Measurements from ENCODE around the gene CCDC57.

CCDC57 gene

DNA sequence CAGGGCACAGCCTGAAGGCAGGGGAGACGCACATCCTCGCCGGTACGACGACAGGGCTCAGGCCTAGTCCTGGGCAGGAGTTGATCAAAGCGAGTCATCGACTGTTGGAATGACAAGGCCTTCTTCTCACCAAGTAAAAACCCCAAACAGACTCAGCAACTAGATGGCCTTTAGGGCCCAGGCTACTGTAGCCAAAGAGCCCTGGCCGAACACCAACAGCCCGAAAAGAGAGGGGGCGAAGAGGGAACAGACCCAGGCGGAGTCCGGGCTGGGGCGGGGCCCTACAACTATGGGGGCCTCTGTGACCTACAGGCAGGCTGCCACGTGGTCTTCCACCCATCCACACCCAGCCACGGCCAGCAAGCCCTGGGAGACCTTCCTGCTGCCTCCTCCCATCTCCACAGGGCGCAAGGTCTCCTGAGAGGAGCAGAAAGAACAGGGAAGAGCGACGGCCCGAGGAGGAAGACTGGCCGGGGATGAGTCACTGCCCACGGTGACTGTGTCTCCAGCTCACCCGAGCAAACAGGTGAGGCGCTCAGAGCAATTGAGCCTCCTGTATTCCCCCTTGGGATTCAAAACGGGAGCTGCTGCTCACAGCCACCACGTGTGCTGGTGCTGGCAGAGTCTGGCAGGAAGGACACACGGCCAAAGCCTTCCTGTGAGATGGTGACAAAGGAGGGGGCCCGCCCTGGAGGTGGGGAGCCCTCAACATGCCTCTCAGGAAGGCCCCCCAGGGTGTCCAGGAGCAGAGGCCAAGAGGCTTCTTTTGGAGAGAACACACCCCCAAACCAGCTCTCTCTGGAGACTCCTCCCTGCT, 33.9 kb upstream of the CCDC57 start:
- DNase-seq (ENCODE audit: low read depth in 1 of 2, low spot score in 1 of 2): no peak

DNA sequence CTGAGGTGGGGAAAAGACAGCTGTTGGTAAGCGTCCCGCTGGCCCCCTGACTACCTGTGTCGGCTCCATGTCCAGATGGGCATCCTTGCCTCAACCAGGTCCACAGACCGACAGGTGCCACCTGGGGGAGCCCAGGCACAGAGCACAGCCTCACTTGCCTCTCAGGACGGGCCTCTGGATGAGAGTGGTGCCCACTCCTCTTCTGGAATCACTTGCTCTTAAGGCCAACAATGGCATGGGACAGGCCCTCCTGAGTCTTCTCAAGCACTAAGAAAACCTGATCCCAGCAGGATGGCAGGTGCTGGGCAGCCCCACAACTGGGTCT, 33.4 kb upstream of the CCDC57 start:
- DNase-seq (ENCODE audit: low read depth in 1 of 2, low spot score in 1 of 2): no peak

DNA sequence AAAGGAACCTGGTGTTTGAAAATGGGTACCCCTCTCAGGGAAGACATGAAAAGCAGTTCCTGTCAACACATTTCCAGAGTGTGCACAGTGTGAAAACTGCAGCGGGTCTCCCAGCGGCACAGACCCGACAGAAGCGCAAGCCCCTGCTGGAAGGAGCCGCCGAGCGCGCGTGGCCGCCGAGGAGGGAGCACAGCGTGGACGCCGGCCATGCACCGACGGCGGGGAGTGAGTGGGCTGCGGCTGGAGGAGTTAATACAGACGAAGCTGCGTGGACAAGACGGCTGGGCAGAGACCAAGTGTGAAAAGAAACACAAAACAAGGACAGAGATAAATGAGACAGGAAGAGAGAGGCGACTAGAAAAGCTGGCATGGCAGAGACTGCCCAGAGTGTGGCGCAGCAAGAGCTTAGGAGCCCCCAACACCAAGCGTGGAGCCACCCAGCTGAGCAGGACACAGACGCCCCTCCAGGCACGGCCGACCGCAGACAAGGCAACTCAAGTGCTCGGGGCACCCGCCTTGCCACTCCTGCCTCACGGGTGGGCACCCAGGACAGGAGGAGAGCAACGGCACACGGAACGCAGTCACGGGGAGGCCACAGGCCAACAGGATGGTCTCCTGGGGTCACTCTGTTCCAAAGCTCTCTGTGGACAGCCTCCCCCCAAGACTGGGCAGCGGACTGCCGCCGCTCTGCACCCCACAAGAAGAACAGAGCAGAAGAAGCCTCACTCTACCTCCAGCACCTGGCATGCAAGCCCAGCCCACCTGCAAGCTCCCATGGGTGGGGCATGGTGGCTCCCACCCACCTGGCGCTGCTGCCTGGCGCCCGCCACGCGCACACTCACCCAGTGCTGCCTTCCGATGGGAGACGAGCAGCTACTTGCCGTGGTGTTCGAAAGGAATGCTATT, 32.7 kb upstream of the CCDC57 start:
- DNase-seq (ENCODE audit: low read depth in 1 of 2, low spot score in 1 of 2): no peak

DNA sequence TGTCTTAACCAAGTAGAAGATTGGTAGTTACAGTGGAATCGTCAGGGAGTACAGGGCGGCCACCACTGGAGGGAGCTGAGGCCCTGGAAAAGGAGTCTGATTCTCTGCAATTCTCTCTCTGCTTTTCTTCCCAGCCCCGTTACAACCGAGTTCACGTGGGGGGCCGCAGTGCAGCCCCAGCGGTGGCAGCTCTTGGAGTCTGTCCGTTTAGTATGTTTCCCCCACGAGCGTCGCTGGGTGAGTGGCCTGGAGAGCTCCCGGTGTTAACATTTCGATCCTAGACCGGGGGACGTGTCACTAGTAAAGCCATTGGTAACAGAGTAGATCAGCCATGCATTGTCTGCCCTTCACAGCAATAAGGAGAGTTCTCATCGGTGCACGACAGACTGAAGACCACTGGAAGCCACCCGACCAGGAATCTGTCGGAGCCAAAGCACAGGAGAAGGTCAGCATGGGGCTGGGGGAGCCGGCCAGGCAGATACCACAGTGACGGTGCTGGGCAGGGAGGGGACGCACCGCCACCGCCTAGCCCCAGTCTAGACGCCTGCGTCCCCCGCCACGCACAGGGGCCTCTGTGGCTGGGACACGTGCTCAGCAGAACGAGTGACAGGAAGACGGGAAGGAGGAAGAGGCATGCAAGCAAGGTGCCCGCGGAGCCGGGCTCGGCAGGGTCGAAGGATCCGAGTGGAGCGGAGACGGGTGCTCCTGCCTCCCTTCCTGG, 31.9 kb upstream of the CCDC57 start:
- no peak for DNase-seq (ENCODE audit: low read depth in 1 of 2, low spot score in 1 of 2)

DNA sequence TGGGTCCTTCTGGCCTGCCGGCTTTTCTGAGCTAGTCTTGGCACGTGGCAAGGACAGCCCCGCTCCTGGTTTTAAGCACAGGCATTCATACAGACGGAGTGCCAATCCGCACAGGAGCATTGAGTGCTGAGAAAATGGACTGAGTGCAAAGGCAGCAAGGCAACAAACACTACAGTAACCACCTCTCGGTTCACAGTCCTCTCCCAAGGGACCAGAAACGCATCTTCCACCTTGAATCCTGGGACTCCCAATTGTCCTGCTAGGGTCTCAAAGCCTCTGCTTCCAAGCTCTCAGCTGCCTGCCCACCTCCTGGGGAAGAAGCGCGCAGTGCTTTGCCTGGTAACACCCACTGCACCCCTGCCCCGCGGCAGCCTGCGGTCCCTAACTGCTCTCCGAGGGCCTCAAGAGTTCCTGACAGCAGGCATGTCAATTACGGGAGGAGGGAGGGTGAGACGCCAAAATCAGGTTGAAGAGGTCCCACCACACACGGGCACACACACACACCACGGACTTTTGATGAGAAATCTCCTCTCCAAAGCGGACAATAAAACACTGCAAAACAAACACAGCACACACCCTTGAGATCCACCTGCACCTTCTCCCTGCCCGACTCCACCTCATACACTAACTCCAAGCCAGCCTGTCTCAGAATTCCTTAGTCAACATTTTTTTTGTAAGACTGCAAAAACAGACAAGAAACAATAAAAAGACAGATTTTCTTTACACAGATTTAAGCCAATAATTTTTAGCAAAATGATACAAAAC, 31.2 kb upstream of the CCDC57 start:
- no peak for DNase-seq (ENCODE audit: low read depth in 1 of 2, low spot score in 1 of 2)

DNA sequence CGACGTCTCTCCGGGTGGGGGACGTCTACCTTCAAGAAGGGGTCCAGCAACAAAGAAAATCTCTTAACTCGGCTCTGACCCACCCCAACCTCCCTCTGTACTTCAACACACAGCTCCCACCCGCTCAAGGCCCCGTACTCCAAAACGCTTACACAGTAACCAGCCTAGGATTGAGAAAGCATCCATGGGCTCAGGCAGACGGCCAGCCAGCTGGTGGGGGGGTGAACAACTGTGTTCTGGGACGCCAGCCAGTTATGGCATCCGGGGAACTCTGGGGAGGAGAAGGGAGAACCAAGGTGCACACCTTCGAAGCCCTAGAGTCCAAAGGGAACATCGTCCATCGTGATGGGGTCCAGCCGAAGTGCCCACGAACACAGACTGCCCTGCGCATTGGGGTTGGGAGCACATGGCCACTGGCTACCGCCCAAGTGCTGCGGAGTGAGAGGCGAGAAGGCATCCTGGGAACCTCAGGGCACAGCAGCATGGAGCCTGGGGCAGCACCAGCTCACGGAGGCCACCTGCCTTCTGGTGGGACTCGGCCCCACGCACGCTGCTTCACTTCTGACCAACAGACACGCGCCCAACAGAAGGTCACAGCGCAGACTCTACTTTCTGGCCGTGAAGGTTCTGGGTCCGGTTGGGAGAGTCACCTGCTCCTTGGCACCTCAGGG, 30.5 kb upstream of the CCDC57 start:
- DNase-seq (ENCODE audit: low read depth in 1 of 2, low spot score in 1 of 2): no peak

DNA sequence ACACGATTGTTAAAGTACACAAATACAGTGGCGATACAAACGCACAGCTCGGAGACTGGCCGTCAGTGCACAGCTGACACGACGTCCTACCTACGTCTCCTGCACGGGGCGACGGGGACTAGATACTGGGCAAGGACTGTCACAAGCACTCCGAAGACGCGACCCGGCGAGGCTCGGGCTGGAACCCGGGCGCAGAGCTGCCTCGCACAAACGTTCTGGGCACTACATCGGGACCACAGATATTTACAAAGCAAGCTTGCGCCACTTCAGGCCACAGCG, 30.0 kb upstream of the CCDC57 start:
- no peak for DNase-seq (ENCODE audit: low read depth in 1 of 2, low spot score in 1 of 2)

DNA sequence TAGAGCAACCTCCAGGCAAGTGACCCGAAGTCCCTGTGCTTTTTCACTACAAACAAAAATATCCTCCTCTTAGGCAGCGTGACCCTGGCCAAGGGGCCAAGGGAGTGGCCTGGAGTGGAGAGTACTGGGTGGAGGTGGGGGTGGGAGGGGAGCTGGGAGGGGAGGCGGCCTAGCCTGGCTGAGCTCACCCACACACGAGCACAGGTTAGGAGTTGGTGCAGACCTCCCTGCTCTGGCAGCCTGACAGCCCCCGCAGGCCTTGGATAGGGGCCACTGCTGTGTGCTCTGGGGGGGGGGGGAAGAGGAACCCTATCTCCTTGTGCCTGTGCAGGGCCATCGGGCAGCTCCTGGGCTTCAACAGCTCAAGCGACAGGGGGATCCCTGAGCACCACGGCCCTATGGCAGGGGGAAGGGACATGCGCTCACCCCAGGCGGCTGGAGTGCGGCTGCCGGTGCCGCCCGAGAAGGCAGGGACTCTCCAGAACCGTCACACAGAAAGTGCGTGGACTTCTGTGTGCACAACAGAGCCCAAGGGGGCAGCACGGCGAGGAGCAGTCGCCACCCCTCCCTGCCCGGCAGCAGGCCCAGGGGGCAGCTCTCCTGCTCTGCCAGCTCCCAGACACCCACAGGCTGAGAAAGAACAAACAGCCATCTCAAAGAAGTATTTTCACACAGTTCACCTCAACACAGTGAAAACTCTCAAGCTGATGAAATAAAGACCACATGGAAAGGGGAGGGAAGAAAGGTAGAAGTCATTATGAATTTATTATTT, 29.5 kb upstream of the CCDC57 start:
- no peak for DNase-seq (ENCODE audit: low read depth in 1 of 2, low spot score in 1 of 2)

DNA sequence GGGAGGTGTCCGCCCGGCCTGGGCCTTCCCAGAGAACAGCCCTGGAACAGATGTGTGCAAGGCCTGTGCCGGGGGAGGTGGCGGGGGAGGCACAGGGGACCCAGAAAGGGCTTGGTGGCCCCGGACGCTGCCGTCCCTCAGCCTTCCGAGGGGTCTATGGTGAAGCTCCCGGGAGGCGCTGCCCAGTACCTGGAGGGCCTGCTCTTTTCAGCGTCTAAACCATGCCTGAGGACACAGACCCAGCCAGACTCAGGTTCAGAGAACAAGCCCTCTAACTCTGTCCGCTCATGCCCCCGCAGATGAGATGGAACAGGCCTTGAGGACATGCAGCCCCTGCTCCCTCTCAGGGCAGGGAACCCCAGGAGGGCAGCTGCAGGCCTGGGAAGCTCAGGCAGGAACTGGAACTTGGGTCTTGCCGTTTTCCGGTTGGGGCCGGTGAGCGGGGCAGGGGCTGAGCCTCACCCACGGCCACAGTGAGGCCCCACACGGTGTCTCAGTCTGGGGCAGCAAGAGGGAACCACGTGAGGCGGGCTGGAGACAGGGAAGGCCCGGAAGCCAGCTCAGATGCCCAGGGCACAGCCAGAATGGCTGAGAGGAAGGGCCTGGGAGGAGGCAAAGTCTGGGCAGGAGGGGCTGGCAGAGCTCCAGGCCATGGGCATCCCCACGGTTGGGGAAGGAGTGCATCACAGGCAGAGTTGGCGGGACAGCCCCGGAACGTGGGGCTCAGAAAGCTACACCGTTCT, 28.7 kb upstream of the CCDC57 start:
- peak in 1 of 2 donors; percentile 45 for DNase-seq (ENCODE audit: low read depth in 1 of 2, low spot score in 1 of 2)

DNA sequence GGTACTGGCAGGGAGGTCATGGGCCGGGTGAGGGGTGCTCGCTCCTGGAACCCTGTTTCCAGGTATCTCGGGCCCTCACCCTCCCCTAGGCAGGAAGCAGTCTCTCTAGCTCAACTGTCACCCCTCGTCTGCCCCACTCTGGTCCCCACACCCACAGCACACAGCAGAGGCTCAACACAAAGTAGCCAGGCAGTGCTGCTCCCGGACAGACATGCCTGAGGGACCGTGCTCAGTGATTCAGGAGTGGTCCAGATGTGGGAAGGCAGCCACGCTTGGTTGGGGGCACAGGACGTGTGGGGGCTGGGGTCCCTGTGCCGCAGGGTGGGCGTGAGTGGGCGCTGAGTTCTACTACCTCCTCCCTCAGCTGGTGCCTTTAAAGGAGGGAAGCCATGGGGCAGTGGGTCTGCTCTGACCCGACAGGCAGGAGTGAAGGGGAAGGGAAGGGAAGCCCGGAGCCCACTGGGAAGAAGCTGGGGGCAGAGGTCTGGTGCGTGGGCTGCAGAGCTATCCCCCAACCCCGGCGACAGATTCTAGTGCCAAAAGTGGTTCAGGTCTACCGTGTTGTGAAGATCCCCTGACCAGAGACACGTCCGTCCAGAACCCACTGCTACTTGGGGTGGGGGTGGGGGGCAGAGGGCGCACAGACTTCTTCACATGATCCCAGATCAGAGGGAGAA, 28.0 kb upstream of the CCDC57 start:
- no peak for DNase-seq (ENCODE audit: low read depth in 1 of 2, low spot score in 1 of 2)

DNA sequence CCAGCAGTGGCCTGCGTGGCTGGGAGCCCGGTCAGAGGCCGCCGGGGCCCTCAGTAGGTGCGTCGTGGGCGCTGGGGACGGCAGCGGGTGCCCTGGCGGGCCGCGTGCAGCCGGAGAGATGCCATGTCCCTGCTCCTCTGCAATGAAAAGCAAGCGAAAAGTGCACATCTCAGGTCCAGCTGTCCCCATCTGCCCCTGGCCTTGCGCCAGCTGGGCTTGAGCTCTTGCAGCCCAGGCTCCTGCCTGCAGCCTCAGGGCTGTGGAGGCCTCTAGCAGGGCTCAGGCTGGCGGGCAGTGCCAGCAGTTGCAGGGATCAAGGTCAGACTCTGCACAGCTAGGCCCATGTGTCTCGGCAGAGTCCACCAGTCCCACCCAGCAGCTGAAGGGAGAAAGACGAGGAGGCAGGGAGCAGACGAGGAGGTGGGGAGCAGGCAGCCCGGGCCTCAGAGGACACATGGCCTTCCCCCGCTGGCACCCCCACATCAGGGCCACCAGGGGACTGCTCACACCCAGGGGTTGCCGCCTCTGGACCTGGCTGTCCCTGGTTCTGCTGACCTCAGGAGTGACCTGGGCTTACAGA, 27.4 kb upstream of the CCDC57 start:
- DNase-seq (ENCODE audit: low read depth in 1 of 2, low spot score in 1 of 2): no peak

DNA sequence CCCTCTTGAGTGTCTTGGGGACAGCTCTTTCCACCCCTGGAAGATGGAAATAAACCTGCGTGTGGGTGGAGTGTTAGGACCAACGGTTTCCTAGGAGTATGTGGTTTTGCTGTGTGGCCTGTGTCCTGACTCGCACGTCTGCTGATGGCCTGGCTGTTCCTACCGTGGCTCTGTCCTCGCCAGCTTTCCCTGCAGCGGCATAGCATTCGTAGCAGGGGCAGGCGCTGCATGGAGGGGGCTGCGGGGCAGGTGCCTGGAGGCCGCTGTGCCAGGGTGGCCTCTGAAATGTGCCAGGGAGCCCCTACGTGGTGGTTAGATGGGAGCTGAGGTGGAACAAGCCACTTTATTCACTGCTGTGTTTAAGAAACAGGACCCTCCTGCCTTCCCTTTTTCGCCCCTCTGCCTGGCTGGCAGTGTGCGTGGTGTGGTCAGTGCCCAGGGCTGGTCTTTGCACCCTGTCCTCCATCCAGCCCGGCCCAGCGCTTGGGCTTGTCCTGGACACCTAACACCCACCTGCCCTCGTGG, 26.8 kb upstream of the CCDC57 start:
- DNase-seq (ENCODE audit: low read depth in 1 of 2, low spot score in 1 of 2): no peak

DNA sequence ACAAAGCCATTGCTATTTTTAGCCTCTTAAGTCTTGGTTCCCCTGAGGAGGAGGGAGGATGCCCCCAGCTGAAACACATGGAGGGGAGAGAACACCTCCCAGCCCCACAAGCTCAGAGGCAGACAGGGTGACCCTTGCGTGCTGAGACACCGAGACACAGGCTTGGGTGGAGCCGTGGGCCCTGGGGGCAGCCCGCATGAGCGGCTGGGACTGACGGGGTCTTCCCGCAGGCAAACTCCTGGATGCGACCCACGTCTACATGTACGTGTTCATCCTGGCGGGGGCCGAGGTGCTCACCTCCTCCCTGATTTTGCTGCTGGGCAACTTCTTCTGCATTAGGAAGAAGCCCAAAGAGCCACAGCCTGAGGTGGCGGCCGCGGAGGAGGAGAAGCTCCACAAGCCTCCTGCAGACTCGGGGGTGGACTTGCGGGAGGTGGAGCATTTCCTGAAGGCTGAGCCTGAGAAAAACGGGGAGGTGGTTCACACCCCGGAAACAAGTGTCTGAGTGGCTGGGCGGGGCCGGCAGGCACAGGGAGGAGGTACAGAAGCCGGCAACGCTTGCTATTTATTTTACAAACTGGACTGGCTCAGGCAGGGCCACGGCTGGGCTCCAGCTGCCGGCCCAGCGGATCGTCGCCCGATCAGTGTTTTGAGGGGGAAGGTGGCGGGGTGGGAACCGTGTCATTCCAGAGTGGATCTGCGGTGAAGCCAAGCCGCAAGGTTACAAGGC, 26.0 kb upstream of the CCDC57 start:
- DNase-seq (ENCODE audit: low read depth in 1 of 2, low spot score in 1 of 2): peak; percentile 47 to 54

DNA sequence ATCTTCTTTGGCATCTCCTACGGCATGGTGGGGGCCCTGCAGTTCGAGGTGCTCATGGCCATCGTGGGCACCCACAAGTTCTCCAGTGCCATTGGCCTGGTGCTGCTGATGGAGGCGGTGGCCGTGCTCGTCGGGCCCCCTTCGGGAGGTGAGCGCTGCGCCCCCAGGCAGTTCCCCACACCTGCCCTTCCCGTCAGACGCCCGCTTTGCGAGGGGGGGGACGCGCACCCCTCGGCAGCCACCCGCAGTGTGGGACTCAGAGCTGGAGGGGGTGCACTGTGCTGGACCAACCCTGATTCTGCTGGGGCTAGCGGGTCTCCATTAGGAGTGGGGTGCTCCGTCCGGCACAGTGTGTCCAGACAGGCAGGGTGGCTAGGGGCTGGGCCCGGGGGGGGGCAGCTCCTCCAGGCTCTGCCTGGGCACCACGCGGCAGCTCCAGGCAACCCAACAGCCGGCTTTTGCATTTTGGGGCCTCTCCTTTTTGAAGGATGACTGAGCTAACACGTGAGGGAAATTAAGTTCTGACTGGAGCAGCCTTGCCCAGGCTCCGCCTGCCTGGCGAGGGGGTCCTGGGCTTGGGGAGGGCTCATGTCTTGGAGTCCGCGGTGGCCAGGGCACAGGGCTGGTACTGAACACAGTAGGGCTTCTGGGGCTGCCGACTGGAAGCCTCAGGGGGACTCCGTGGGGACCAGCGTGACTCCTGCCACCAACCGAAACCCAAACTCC, 25.3 kb upstream of the CCDC57 start:
- DNase-seq (ENCODE audit: low read depth in 1 of 2, low spot score in 1 of 2): no peak

DNA sequence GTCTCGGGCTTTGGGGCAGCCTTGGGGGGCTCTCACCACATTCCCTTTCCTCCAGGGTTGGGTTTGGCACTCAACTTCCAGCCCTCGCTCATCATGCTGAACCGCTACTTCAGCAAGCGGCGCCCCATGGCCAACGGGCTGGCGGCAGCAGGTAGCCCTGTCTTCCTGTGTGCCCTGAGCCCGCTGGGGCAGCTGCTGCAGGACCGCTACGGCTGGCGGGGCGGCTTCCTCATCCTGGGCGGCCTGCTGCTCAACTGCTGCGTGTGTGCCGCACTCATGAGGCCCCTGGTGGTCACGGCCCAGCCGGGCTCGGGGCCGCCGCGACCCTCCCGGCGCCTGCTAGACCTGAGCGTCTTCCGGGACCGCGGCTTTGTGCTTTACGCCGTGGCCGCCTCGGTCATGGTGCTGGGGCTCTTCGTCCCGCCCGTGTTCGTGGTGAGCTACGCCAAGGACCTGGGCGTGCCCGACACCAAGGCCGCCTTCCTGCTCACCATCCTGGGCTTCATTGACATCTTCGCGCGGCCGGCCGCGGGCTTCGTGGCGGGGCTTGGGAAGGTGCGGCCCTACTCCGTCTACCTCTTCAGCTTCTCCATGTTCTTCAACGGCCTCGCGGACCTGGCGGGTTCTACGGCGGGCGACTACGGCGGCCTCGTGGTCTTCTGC, 24.6 kb upstream of the CCDC57 start:
- no peak for DNase-seq (ENCODE audit: low read depth in 1 of 2, low spot score in 1 of 2)
